Measurements from ENCODE around the gene DMXL1.

The DMXL1 gene

DNA sequence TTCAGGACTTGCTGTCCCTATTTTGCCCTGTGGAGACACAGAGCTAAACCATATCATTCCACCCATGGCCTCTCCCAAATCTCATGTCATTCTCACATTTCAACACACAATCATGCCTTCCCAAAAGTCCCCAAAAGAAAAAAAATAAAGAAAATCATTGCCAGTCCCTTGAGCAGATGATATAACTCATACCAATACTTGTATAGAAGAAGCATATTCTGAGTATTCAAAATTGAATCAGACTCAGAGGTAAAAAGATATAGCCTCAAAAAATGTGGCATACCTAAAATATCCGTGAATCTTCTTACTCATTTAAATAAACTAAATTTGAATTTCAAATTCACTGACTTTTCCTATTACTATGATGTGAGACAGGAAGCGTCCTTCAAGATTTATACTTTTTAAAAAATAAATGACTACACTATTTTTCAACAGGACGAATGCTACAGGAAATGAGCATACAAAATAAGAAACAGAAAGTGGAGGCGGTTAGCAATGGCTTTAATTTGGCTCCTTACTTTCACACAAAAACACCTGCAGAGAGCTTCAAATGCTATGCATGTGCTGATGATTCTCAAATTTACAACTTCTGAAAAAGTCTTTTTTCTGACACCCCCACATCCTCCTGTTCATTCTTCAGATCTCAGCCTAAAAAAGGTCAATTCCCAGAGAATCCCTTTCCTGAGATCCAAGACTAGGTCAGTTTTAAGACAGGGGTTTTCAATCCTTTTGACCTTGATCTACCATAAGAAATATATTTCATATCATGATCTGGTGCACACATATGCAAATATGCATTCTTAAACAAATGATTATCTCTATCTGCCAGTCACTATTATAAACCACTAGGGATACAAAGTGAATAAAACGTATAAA lies 39.6 kb upstream of the DMXL1 start:
- ChIA-PET POLR2A (no interaction called here), CTCF (interaction anchor here (0.5 to 0.7 kb wide), 5 partner anchors 9 to 440 kb away, joined by 3 to 5 read pairs (median 3); no protein-coding TSS in a partner anchor)
- Histone ChIP-seq H3K27ac (ENCODE audit: extremely low read depth, low read depth, low read length) (no peak overlapping the region), H3K36me3 (ENCODE audit: control insufficient read depth in 2 of 2, insufficient read depth in 1 of 2, low read length in 2 of 2) (no peaks in the 10 kb centered on the region), H3K4me3 (ENCODE audit: low read depth, low read length) (no peak overlapping the region), H3K9me3 (ENCODE audit: control insufficient read depth, insufficient read depth, low read depth, low read length) (no peaks in the 10 kb centered on the region), H3K4me1 (ENCODE audit: control insufficient read depth, insufficient read depth, low read length) (no peaks in the 10 kb centered on the region)
- no peak for TF ChIP-seq ZNF184 (tag by site-specific recombination; IDR thresholded peaks at IDR 0.05)
- no peak for TF ChIP-seq ZBTB7A (tag by site-specific recombination; IDR thresholded peaks at IDR 0.05; ENCODE audit: low read depth)
- TF ChIP-seq ZNF664 (tag by site-specific recombination; IDR thresholded peaks at IDR 0.05): no peak
- no peak for TF ChIP-seq ZNF707 (tag by site-specific recombination; IDR thresholded peaks at IDR 0.05)
- TF ChIP-seq GLI4 (tag by site-specific recombination; IDR thresholded peaks at IDR 0.05): no peak
- TF ChIP-seq ZNF214 (tag by site-specific recombination; IDR thresholded peaks at IDR 0.05; ENCODE audit: borderline replicate concordance): no peak

DNA sequence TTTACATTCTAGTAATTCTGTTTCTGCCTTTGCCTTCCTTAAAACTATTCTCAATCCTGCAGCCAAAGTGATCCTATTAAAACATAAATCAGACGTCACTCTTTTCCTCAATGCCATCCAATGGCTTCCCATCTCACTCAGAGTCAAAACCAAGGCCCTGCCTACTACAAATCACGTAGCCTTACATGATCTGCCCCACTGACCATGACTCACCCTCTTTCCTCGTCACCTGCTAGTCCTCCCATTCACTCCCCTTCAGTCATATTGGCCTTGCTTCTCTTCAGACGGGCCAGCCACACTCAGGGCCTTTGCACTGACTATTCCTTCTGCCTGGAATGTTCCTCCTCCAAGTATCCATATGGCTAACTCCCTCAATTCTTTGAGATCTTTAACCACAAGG lies 39.0 kb upstream of the DMXL1 start:
- Histone ChIP-seq H3K4me3 (ENCODE audit: low read depth, low read length) (no peak overlapping the region), H3K36me3 (ENCODE audit: control insufficient read depth in 2 of 2, insufficient read depth in 1 of 2, low read length in 2 of 2) (no peaks in the 10 kb centered on the region), H3K9me3 (ENCODE audit: control insufficient read depth, insufficient read depth, low read depth, low read length) (no peaks in the 10 kb centered on the region), H3K27ac (ENCODE audit: extremely low read depth, low read depth, low read length) (no peak overlapping the region), H3K4me1 (ENCODE audit: control insufficient read depth, insufficient read depth, low read length) (no peaks in the 10 kb centered on the region)
- TF ChIP-seq ZNF10 (tag by site-specific recombination; IDR thresholded peaks at IDR 0.05) (peak; percentile 93), WT1 (tag by site-specific recombination; IDR thresholded peaks at IDR 0.05) (peak; percentile 89), ZNF623 (tag by site-specific recombination; IDR thresholded peaks at IDR 0.05) (peak; percentile 62)
- TF ChIP-seq, protein P1, sequence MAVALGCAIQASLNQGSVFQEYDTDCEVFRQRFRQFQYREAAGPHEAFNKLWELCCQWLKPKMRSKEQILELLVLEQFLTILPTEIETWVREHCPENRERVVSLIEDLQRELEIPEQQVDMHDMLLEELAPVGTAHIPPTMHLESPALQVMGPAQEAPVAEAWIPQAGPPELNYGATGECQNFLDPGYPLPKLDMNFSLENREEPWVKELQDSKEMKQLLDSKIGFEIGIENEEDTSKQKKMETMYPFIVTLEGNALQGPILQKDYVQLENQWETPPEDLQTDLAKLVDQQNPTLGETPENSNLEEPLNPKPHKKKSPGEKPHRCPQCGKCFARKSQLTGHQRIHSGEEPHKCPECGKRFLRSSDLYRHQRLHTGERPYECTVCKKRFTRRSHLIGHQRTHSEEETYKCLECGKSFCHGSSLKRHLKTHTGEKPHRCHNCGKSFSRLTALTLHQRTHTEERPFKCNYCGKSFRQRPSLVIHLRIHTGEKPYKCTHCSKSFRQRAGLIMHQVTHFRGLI (tag by site-specific recombination; IDR thresholded peaks at IDR 0.05): no peak
- ChIA-PET CTCF (interaction anchor here (0.6 to 1.4 kb wide), 2 partner anchors 380 to 439 kb away, joined by 3 to 4 read pairs; no protein-coding TSS in a partner anchor), POLR2A (no interaction called here)

DNA sequence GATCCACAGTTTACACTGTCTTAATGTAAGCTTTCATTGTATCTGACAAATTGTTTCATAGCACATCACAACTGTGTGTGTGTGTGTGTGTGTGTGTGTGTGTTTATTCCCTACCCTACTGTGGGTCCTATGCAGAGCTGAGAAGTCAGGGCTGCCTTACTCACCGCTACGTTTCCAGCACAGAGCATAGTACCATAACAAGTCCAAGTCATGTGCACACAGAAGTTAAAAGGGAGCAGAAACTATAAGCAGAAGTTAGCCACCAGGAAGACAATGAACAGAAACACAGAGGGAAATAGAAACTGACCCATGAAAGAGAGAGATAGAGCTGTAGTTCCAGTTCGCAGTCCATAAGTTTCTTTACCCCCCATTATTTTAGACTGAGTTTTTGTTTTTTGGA lies 38.2 kb upstream of the DMXL1 start:
- TF ChIP-seq SCRT2 (tag by site-specific recombination; IDR thresholded peaks at IDR 0.05) (no peak), WT1 (tag by site-specific recombination; IDR thresholded peaks at IDR 0.05) (no peak), ZNF777 (tag by site-specific recombination; IDR thresholded peaks at IDR 0.05; ENCODE audit: borderline replicate concordance) (no peak), ZIC2 (tag by site-specific recombination; IDR thresholded peaks at IDR 0.05) (no peak), MEIS1 (CRISPR knock-in tag; IDR thresholded peaks at IDR 0.05; ENCODE audit: borderline replicate concordance) (no peak), ZNF433 (tag by site-specific recombination; IDR thresholded peaks at IDR 0.05; ENCODE audit: low read depth) (no peak), ZNF266 (tag by site-specific recombination; IDR thresholded peaks at IDR 0.05; ENCODE audit: low read depth) (no peak), ZNF48 (tag by site-specific recombination; IDR thresholded peaks at IDR 0.05) (no peak), ZNF549 (tag by site-specific recombination; IDR thresholded peaks at IDR 0.05) (no peak), ZNF624 (tag by site-specific recombination; IDR thresholded peaks at IDR 0.05) (no peak), ZSCAN30 (tag by site-specific recombination; IDR thresholded peaks at IDR 0.05) (no peak), ZNF138 (tag by site-specific recombination; IDR thresholded peaks at IDR 0.05; ENCODE audit: borderline replicate concordance) (no peak)
- TF ChIP-seq, protein P2, sequence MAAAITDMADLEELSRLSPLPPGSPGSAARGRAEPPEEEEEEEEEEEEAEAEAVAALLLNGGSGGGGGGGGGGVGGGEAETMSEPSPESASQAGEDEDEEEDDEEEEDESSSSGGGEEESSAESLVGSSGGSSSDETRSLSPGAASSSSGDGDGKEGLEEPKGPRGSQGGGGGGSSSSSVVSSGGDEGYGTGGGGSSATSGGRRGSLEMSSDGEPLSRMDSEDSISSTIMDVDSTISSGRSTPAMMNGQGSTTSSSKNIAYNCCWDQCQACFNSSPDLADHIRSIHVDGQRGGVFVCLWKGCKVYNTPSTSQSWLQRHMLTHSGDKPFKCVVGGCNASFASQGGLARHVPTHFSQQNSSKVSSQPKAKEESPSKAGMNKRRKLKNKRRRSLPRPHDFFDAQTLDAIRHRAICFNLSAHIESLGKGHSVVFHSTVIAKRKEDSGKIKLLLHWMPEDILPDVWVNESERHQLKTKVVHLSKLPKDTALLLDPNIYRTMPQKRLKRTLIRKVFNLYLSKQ (tag by site-specific recombination; IDR thresholded peaks at IDR 0.05; ENCODE audit: borderline replicate concordance): no peak
- Histone ChIP-seq H3K9me3 (ENCODE audit: control insufficient read depth, insufficient read depth, low read depth, low read length) (no peaks in the 10 kb centered on the region), H3K4me3 (ENCODE audit: low read depth, low read length) (no peak overlapping the region), H3K36me3 (ENCODE audit: control insufficient read depth in 2 of 2, insufficient read depth in 1 of 2, low read length in 2 of 2) (no peaks in the 10 kb centered on the region), H3K27ac (ENCODE audit: extremely low read depth, low read depth, low read length) (no peak overlapping the region), H3K4me1 (ENCODE audit: control insufficient read depth, insufficient read depth, low read length) (no peaks in the 10 kb centered on the region)
- POLR2A ChIA-PET: no interaction called here
- CTCF ChIA-PET: interaction anchor here (1.4 kb wide), 1 partner anchor 380 kb away, joined by 3 read pairs; no protein-coding TSS in a partner anchor

All from HEK293 (cell line).